Gastroesophageal sphincter (tissue), 3 donors: ENCODE data around the gene UXS1.

Experiments used
- CTCF ChIP-seq, 4 experiments: fragments of 200-600 bp in 2 of 4; fragments of 450-650 bp in 2 of 4; sonication (generic) in 1 of 4; IDR thresholded peaks; one replicate each; pipeline ENCODE4 v1.5.1; 2017 to 2019; ENCODE audit warnings: antibody characterized with exemption in 4 of 4, mild to moderate bottlenecking in 2 of 4, moderate library complexity in 2 of 4
- EP300 ChIP-seq: sonication (generic); formaldehyde crosslinking; IDR thresholded peaks from one replicate; pipeline ENCODE4 v1.6.1; 2017; ENCODE audit warnings: antibody characterized with exemption, mild to moderate bottlenecking
- POLR2A ChIP-seq, 2 donors: fragments of 450-650 bp; IDR thresholded peaks; one replicate each; pipeline ENCODE4 v1.6.1; 2017; ENCODE audit warnings: antibody characterized with exemption in 2 of 2, mild to moderate bottlenecking in 2 of 2, moderate library complexity in 1 of 2
- POLR2AphosphoS5 ChIP-seq: sonication (generic); formaldehyde crosslinking; IDR thresholded peaks from one replicate; pipeline ENCODE4 v1.6.1; 2017; ENCODE audit warnings: antibody characterized with exemption

- TF ChIP-seq CTCF (IDR thresholded peaks at IDR 0.05): no peak
- no peak for TF ChIP-seq EP300
- no peak for TF ChIP-seq POLR2A (IDR thresholded peaks at IDR 0.05)
- no peak for TF ChIP-seq POLR2AphosphoS5
Measured at GRCh38 chr2:106176446-106177099, 17.5 kb downstream of the UXS1 start.
